Activated naive CD8-positive, alpha-beta T cell treated with anti-CD3 and anti-CD28 coated beads for 36 hours (primary cell): ENCODE data around the gene FAM111A. TPM values are rescaled to one million over a fixed set of nuclear protein-coding genes. Genes with fewer than 3 reads are reported as not detected.
"Not testable (repeated sequence)": the region's sequence is repeated elsewhere in the genome, so short reads cannot be mapped to it uniquely, and the experiment has no call there.

Experiments used
- DNase-seq: peaks from one replicate; pipeline ENCODE4 v3.0.0; 2021
- H3K27ac Mint-ChIP-seq: one replicate; pipeline ENCODE4 v1.8.0; 2022; ENCODE audit warnings: mild to moderate bottlenecking, moderate library complexity, mixed read lengths
- H3K27me3 Mint-ChIP-seq: one replicate; pipeline ENCODE4 v1.8.0; 2022; ENCODE audit warnings: mild to moderate bottlenecking, mixed read lengths
- H3K36me3 Mint-ChIP-seq: one replicate; pipeline ENCODE4 v1.8.0; 2021; ENCODE audit warnings: mild to moderate bottlenecking, mixed read lengths
- H3K4me1 Mint-ChIP-seq: one replicate; pipeline ENCODE4 v1.8.0; 2021; ENCODE audit warnings: mixed read lengths
- H3K4me3 Mint-ChIP-seq: one replicate; pipeline ENCODE4 v1.8.0; 2022; ENCODE audit warnings: mild to moderate bottlenecking, moderate library complexity, mixed read lengths
- H3K9me3 Mint-ChIP-seq: one replicate; pipeline ENCODE4 v1.8.0; 2022; ENCODE audit warnings: mixed read lengths
- total RNA-seq, 2 experiments: library from RNA; stranded (reverse); gene quantifications; one replicate each; pipeline ENCODE4 v1.2.3, GENCODE V29; 2021

Gene FAM111A
- total RNA-seq, 2 experiments from 2014 or later: 85.7 to 91.7 TPM

- Mint-ChIP-seq H3K27me3 (no peaks in the 10 kb centered on the region), H3K4me1 (no peaks in the 10 kb centered on the region), H3K36me3 (peaks cover 58% of the 10 kb centered on the region), H3K27ac (no peak overlapping the region), H3K9me3 (peaks cover 11% of the 10 kb centered on the region), H3K4me3 (no peak overlapping the region)
- no peak for DNase-seq
Measured at GRCh38 chr11:59119826-59120225, 22.8 kb upstream of the FAM111A start.

- Mint-ChIP-seq H3K4me1 (peaks cover 9% of the 10 kb centered on the region), H3K36me3 (peaks cover 28% of the 10 kb centered on the region), H3K27ac (no peak overlapping the region), H3K27me3 (no peaks in the 10 kb centered on the region), H3K9me3 (peaks cover 10% of the 10 kb centered on the region), H3K4me3 (peak overlapping the region; percentile 57)
- peak; percentile 84 for DNase-seq
Measured at GRCh38 chr11:59135648-59136461, 6.8 kb upstream of the FAM111A start.

GRCh38 chr11:59136551-59136950, 6.1 kb upstream of the FAM111A start:
- peaks cover 14% of the 10 kb centered on the region for H3K4me1 Mint-ChIP-seq
- H3K36me3 Mint-ChIP-seq: peaks cover 21% of the 10 kb centered on the region

GRCh38 chr11:59137190-59137589, 5.5 kb upstream of the FAM111A start:
- peaks cover 15% of the 10 kb centered on the region for H3K36me3 Mint-ChIP-seq
- H3K27ac Mint-ChIP-seq: no peak overlapping the region
- DNase-seq: no peak
- peaks cover 5% of the 10 kb centered on the region for H3K9me3 Mint-ChIP-seq
- H3K4me3 Mint-ChIP-seq: no peak overlapping the region
- H3K4me1 Mint-ChIP-seq: peaks cover 20% of the 10 kb centered on the region
- H3K27me3 Mint-ChIP-seq: no peaks in the 10 kb centered on the region

More at GRCh38 chr11:59136551-59136950, 6.1 kb upstream of the FAM111A start:
- not testable (repeated sequence) for H3K27ac Mint-ChIP-seq, H3K27me3 Mint-ChIP-seq, H3K9me3 Mint-ChIP-seq, H3K4me3 Mint-ChIP-seq, DNase-seq

DNA sequence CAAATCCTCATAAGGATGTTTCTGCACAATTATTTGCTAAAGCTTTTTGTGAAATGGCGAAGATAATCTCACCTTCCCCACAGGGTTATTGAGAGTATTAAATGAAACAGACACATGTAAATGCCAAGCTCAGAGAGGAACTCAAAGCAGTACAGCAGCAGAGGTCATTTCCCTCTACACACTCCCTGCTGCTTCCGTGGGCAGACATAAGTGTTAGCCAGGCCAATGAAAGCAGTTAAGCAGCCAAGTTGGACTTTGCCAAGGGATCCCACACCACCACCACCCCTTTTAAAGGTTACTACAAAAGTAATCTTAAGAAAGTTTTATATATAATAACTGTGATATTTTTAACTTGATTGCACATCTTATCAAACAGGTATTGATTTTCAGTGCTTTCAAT, 4.0 kb upstream of the FAM111A start:
- Mint-ChIP-seq H3K4me1 (peaks cover 25% of the 10 kb centered on the region), H3K4me3 (no peak overlapping the region), H3K9me3 (no peaks in the 10 kb centered on the region), H3K36me3 (peaks cover 2% of the 10 kb centered on the region), H3K27ac (no peak overlapping the region), H3K27me3 (no peaks in the 10 kb centered on the region)
- DNase-seq: no peak

DNA sequence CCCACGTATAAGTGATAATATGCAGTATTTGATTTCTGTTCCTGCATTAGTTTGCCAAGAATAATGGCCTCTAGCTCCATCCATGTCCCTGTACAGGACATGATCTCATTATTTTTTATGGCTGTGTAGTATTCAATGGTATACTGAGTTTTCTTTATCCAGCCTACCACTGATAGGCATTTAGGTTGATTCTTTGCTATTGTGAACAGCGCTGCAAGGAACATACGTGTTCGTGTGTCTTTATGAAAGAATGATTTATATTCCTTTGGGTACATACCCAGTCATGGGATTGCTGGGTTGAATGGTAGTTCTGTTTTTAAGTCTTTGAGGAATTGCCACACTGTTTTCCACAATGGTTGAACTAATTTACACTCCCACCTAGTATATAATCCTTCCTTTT, 1.5 kb upstream of the FAM111A start:
- no peak for DNase-seq
- peak overlapping the region; percentile 99 for H3K4me3 Mint-ChIP-seq
- no peaks in the 10 kb centered on the region for H3K9me3 Mint-ChIP-seq
- no peaks in the 10 kb centered on the region for H3K27me3 Mint-ChIP-seq
- H3K36me3 Mint-ChIP-seq: peaks cover 17% of the 10 kb centered on the region
- H3K27ac Mint-ChIP-seq: no peak overlapping the region
- H3K4me1 Mint-ChIP-seq: peaks cover 34% of the 10 kb centered on the region

DNA sequence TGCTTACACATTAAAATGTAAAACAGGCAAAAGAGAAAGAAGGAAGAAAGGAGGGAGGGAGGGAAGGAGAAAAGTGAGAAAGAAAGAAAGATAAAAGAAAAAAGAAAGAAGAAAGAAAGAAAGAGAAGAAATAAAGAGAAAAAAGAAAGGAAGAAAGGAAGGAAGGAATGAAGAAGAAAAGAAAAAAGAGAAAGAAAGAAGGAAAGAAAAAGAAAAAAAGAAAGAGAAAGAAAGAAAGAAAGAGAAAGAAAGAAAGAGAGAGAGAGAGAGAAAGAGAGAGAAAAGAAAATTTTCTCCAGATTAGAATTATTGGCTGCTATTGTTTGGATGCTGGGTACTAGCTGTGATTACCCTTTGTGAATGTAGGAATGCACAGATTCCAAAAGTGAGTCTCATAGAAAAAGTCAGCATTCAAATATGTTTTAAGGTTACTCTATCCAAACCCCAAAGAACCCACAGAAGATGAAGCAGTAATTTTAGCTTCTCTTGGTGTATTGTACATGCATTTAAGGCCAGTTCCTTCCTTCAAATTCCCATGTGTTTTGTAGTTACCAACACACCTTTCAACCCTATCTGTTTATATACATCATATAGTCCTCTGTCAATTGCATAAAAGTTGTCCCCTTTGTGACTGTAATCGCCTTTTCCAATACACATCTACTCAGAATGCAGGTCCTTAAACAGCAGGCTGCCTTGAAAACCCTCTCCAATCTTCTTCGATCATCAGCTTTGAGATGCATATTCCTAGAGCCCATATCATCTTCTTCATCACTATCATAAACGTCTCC, 789 bp upstream of the FAM111A start:
- Mint-ChIP-seq H3K36me3 (peaks cover 23% of the 10 kb centered on the region), H3K9me3 (no peaks in the 10 kb centered on the region), H3K4me3 (peak overlapping the region; percentile 99), H3K27ac (peak overlapping the region; percentile 91), H3K27me3 (no peaks in the 10 kb centered on the region), H3K4me1 (peaks cover 40% of the 10 kb centered on the region)
- DNase-seq: no peak

DNA sequence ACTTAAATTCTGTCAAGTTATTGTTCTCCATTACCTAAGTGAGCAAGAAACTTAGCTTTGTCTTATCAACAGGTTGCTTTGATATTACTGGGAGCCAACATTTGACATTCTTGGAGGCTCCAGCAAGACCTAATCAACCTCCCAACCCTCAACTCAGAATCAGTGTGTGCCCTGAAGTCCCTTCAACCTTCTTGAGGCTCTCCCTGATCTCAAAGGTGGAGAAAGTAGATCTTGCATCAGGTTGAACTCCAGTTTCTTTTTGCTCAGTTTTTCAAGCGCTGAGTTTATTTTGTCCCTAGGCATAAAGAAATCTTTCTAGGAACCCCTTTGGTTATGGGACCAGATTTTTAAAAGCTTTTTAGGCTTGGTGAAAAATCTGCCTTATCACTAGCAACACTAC, 1.4 kb downstream of the FAM111A start:
- no peaks in the 10 kb centered on the region for H3K27me3 Mint-ChIP-seq
- no peak for DNase-seq
- H3K36me3 Mint-ChIP-seq: peaks cover 42% of the 10 kb centered on the region
- peaks cover 50% of the 10 kb centered on the region for H3K4me1 Mint-ChIP-seq
- H3K27ac Mint-ChIP-seq: peak overlapping the region; percentile 91
- H3K9me3 Mint-ChIP-seq: no peaks in the 10 kb centered on the region
- peak overlapping the region; percentile 99 for H3K4me3 Mint-ChIP-seq

GRCh38 chr11:59144579-59145345, 2.1 kb downstream of the FAM111A start:
- Mint-ChIP-seq H3K4me3 (peak overlapping the region; percentile 99), H3K27ac (peak overlapping the region; percentile 91), H3K4me1 (peaks cover 50% of the 10 kb centered on the region), H3K27me3 (no peaks in the 10 kb centered on the region), H3K9me3 (no peaks in the 10 kb centered on the region), H3K36me3 (peaks cover 46% of the 10 kb centered on the region)
- DNase-seq: peak; percentile 76

DNA sequence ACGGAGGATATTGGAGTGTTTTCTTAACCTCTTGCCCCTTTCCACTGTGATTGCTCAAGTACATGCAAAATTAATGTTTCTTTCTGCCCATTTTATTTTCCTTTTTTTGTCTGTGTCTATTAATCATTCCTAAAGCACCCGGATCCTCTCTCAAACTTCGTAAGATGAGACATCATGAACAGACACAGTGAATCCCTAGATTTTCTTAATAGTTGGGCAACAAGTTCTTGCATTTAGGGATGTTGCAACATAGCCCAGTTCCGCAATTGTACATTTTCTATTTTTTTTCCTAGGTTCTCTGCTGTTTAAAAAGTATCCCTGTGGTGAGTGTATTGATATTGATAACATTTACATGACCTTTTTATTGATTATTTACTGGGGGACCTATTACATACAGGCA, 2.9 kb downstream of the FAM111A start:
- peaks cover 51% of the 10 kb centered on the region for H3K36me3 Mint-ChIP-seq
- H3K27me3 Mint-ChIP-seq: no peaks in the 10 kb centered on the region
- H3K9me3 Mint-ChIP-seq: no peaks in the 10 kb centered on the region
- H3K4me1 Mint-ChIP-seq: peaks cover 51% of the 10 kb centered on the region
- H3K27ac Mint-ChIP-seq: peak overlapping the region; percentile 91
- DNase-seq: no peak
- peak overlapping the region; percentile 99 for H3K4me3 Mint-ChIP-seq

GRCh38 chr11:59151761-59152160, 9.1 kb downstream of the FAM111A start:
- DNase-seq: no peak
- H3K9me3 Mint-ChIP-seq: peaks cover 3% of the 10 kb centered on the region
- H3K36me3 Mint-ChIP-seq: peaks cover 57% of the 10 kb centered on the region
- H3K27ac Mint-ChIP-seq: peak overlapping the region; percentile 90
- peak overlapping the region; percentile 52 for H3K4me3 Mint-ChIP-seq
- H3K4me1 Mint-ChIP-seq: peaks cover 36% of the 10 kb centered on the region
- H3K27me3 Mint-ChIP-seq: no peaks in the 10 kb centered on the region

DNA sequence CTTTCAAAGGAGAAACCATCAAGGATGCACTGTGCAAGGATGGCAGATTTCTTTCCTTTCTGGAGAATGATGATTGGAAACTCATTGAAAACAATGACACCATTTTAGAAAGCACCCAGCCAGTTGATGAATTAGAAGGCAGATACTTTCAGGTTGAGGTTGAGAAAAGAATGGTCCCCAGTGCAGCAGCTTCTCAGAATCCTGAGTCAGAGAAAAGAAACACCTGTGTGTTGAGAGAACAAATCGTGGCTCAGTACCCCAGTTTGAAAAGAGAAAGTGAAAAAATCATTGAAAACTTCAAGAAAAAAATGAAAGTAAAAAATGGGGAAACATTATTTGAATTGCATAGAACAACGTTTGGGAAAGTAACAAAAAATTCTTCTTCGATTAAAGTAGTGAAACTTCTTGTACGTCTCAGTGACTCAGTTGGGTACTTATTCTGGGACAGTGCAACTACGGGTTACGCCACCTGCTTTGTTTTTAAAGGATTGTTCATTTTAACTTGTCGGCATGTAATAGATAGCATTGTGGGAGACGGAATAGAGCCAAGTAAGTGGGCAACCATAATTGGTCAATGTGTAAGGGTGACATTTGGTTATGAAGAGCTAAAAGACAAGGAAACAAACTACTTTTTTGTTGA, 9.8 kb downstream of the FAM111A start:
- DNase-seq: no peak
- peak overlapping the region; percentile 90 for H3K27ac Mint-ChIP-seq
- peak overlapping the region; percentile 52 for H3K4me3 Mint-ChIP-seq
- H3K36me3 Mint-ChIP-seq: peaks cover 53% of the 10 kb centered on the region
- peaks cover 30% of the 10 kb centered on the region for H3K4me1 Mint-ChIP-seq
- no peaks in the 10 kb centered on the region for H3K27me3 Mint-ChIP-seq
- peaks cover 3% of the 10 kb centered on the region for H3K9me3 Mint-ChIP-seq

- Mint-ChIP-seq H3K36me3 (peaks cover 34% of the 10 kb centered on the region), H3K27ac (no peak overlapping the region), H3K4me3 (no peak overlapping the region), H3K4me1 (peaks cover 26% of the 10 kb centered on the region), H3K9me3 (peaks cover 3% of the 10 kb centered on the region), H3K27me3 (no peaks in the 10 kb centered on the region)
- no peak for DNase-seq
Measured at GRCh38 chr11:59154610-59155009, 12.0 kb downstream of the FAM111A start.

GRCh38 chr11:59157433-59157832, 14.8 kb downstream of the FAM111A start:
- DNase-seq: no peak
- H3K4me1 Mint-ChIP-seq: peaks cover 9% of the 10 kb centered on the region
- H3K4me3 Mint-ChIP-seq: no peak overlapping the region
- no peak overlapping the region for H3K27ac Mint-ChIP-seq
- H3K27me3 Mint-ChIP-seq: peaks cover 9% of the 10 kb centered on the region
- H3K36me3 Mint-ChIP-seq: peaks cover 12% of the 10 kb centered on the region
- H3K9me3 Mint-ChIP-seq: peaks cover 2% of the 10 kb centered on the region
